GOT3 (cell line): ENCODE results near the gene KRTAP5-2.
A peak's percentile ranks its signal among the peaks of the same experiment; 100 is the strongest.

Experiments
- DNase-seq: peaks from one replicate; lab custom pipeline; 2025; ENCODE audit warnings: mixed read lengths; lab: John Stamatoyannopoulos, UW

KRTAP5-2 gene

GRCh38 chr11:1567052-1567720, 30.9 kb downstream of the KRTAP5-2 start:
- DNase-seq = no peak

GRCh38 chr11:1566381-1567051, 31.6 kb downstream of the KRTAP5-2 start:
- DNase-seq = no peak

GRCh38 chr11:1565904-1566247, 32.2 kb downstream of the KRTAP5-2 start:
- DNase-seq = no peak

- DNase-seq = no peak
Measured at GRCh38 chr11:1565173-1565903, 32.8 kb downstream of the KRTAP5-2 start.

GRCh38 chr11:1564535-1565172, 33.4 kb downstream of the KRTAP5-2 start:
- no peak for DNase-seq

GRCh38 chr11:1563697-1564534, 34.2 kb downstream of the KRTAP5-2 start:
- no peak for DNase-seq

GRCh38 chr11:1563149-1563638, 34.9 kb downstream of the KRTAP5-2 start:
- DNase-seq = no peak

- DNase-seq = no peak
Measured at GRCh38 chr11:1562469-1563148, 35.5 kb downstream of the KRTAP5-2 start.

GRCh38 chr11:1561955-1562354, 36.1 kb downstream of the KRTAP5-2 start:
- no peak for DNase-seq

- no peak for DNase-seq
Measured at GRCh38 chr11:1561266-1561665, 36.8 kb downstream of the KRTAP5-2 start.

- no peak for DNase-seq
Measured at GRCh38 chr11:1560649-1561251, 37.3 kb downstream of the KRTAP5-2 start.

GRCh38 chr11:1560002-1560648, 38.0 kb downstream of the KRTAP5-2 start:
- DNase-seq = no peak

GRCh38 chr11:1559111-1559951, 38.8 kb downstream of the KRTAP5-2 start:
- DNase-seq = peak; percentile 35

GRCh38 chr11:1558775-1559110, 39.4 kb downstream of the KRTAP5-2 start:
- DNase-seq = no peak

GRCh38 chr11:1557904-1558774, 40.0 kb downstream of the KRTAP5-2 start:
- DNase-seq = no peak

- DNase-seq = no peak
Measured at GRCh38 chr11:1557051-1557884, 40.8 kb downstream of the KRTAP5-2 start.

GRCh38 chr11:1556278-1556902, 41.7 kb downstream of the KRTAP5-2 start:
- DNase-seq = no peak
